SK-N-DZ (cell line): ENCODE results near the gene SLC17A9.
"Not testable (repeated sequence)": the region's sequence is repeated elsewhere in the genome, so short reads cannot be mapped to it uniquely, and the experiment has no call there.

ENCODE experiments used
- DNase-seq: peaks from one replicate; pipeline ENCODE4 v3.0.0-alpha.2; 2015; ENCODE audit warnings: low spot score

The SLC17A9 gene

DNA sequence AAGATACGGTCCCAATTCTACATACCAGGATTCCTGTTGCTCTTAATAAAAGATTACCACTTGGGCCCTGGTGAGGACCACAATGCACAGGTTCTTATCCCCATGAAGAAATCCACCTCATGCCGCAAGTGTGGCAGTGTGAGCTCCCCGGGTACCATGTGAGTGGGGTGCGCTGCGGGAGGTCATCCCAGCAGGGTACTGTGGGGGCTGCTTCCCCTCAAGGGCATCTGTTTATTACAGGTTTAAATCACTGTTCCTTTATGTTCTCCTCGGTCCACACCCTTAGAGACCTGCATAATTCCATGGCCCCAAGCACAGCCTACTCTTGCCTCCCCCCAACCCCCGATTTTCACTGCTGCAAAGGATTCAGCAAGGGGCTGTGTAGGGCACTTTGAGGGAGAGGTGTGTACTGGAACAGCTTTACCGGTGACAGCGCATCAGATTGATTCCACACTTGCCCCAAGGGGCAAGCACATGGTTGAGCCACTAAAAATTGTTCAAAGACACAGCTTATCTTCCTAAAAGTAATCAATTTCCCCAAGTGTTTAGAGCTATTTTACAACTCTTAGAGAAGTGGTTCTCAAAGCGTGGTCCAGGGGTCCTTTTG, 32.4 kb upstream of the SLC17A9 start:
- no peak for DNase-seq

DNA sequence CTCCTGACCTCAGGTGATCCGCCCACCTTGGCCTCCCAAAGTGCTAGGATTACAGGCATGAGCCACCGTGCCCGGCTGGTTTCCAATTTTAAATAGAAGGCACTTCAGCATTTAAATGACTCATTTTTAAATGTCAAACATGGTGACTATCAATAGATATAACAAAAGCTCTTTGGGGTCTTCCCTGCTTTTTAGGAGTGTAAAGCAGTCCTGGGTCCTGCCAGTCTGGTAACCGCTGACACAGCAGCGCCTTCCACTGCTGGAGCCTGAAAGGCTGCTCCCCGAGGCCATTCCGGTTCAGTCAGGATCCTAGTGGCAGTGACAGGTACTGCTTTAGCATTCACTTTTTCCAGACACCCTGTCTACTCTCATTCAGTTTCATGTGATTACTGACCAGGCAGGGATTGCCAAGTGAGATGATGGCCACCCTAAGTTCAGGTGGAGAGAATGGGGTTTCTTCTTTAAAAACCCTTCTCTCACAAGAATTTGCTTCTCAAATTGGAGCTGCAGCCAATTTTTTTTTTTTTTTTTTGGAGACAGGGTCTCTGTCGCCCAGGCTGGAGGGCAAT, 31.3 kb upstream of the SLC17A9 start:
- DNase-seq: peak; percentile 79

DNA sequence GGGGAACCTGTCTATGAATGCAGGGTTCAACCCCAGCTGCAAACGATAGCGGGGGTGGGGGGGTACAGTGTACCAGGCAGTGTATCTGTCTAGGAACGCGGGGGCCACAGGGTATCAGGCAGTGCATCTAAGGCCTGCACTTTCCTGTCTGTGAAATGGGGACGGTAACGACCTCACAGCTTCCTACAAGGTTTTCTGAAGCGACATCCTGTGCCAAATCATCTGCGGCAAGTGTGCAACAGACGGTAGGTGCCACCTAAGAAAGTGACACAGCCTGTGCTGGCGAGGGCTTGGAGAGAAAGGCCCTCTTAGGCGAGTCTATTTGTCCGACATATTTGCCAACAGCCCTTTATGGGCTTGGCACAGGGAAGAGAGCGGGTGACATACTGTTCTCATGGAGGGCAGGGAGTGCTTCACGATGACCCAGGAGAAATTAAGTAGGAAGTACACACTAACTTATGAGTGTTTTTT, 30.0 kb upstream of the SLC17A9 start:
- no peak for DNase-seq

DNA sequence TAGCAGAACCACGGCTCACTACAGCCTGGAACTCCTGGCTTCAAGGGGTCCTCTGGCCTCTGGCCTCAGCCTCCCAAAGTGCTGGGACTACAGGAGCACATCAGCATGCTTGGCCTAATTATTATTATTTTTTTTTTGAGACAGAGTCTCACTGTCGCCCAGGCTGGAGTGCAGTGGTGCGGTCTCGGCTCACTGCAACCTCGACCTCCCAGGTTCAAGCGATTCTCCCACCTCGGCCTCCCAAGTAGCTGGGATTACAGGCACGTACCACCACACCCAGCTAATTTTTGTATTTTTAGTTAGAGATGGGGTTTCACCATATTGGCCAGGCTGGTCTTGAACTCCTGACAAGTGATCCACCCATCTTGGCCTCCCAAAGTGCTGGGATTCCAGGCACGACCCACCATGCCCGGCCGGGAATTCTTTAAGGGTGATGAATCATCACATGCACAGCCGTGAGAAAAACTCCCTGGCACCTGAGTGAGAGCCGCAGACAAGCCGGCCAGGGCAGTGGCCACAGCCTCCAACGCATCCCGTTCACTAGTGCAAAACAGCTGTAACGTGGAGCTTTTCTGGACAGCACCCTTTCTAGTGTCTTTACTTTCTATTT, 29.3 kb upstream of the SLC17A9 start:
- DNase-seq: not testable (repeated sequence)

DNA sequence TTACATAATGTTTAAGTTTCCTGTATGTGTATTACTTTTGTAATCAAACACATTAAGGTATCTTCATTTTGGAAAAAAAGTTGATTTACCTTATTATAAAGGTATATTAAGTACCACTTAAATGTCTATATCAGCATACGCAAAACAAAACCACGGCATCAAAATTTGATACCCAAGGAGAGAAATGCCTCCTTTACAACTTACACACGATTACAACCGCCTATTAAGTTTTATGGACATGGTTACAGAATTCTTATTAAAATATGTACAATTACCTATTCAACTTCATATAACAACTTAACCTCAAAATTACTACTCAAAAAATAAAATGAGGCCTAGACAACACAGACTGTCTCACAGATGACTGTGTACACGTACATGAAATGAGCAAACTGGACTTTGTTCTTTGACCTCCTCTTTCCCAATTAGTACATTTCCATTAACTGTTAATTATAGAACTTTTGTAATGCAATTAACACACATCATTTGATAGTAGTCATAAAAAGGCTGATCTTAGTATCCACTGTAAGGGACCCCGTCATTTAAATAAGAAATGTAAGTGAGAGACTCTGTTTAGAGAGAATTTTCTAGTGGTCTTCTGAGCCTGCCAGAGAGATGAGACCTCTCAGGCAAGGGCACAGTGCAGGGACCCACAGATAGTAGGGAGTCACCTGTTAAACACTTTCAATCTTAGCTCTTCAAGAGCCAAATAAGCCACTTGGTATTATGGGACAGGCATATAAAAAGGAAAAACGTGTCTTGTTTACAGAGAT, 28.7 kb upstream of the SLC17A9 start:
- DNase-seq: no peak

DNA sequence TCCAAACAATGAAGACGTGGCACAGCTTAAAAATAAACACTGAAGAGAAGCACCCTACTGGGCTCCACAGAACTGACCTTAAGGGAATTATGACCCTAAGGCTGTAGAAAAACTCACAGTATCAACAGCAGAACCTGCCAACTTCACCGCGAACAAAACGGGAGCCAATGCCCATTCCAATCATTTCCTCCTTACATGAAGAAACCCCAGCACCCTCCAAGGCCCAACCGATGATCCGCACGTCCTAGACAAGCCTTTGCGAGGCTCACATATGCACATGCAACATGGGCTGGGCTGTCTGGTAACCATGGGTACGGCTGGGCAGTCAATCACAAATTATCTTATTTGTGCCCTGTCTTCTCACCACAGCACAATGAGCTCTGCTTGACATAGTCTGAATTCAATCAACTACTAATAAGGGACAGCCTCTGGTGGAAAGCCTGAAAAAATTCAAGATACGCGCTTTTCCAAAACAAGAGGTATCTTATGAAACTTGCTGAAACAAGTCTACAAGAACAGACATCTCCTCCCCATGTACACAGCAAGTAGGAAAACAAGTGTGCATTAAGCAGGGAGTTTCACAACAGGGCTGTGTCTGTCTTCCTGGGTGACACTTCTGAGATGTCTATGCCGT, 27.9 kb upstream of the SLC17A9 start:
- no peak for DNase-seq

DNA sequence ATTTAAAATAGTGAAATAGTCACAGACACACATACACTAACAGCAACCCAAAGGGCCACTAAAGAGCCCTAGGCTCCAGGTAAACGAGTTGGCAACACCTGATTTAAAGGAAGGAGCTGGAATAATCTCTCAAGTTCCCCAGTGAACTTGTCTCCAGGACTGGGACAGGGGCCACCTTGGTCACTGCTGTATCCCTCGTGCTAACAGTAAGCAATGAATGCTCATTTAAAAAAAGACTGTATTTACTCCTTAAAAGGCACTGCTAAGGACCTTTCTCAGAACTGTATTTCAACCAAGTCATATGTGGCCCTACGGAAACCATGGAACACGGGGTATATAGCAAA, 27.5 kb upstream of the SLC17A9 start:
- DNase-seq: no peak

DNA sequence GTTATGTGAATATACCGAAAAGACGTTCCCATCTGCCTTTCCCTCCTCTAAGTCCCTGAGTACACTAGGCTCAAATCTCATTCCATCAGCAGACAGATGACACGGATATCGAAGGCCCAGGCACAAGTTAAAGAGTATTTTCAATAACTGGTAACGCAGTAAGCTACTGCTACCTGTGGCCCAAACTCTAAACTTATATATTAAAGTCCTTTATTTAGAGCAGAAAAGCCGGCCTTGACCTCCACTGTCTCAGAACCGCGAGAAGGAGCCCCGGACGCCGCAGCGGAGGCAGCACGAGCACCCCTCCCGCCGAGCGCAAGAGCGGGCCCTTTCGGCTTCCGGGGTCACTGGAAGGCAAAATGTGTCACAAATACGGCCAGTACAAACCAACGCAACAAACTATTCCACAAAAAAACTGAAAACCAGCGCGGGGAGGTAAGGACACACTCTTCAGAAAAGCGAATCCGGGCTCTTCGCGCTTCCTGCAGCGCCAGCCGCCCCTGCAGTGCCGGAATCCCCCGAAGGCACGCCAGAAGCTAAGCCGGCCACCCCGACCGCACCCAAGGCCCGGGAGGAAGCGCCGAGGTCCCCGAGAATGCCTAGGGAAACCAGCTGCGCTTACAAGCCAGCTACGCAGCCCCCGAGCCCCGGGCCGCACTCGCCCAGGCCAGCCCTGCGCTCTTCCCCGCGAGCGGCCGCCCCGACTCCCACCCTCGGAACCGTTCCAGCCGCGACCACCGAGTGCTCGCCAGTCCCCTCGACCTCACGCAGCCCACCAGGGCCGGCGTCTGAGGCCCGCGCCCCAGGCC, 26.9 kb upstream of the SLC17A9 start:
- DNase-seq: no peak

DNA sequence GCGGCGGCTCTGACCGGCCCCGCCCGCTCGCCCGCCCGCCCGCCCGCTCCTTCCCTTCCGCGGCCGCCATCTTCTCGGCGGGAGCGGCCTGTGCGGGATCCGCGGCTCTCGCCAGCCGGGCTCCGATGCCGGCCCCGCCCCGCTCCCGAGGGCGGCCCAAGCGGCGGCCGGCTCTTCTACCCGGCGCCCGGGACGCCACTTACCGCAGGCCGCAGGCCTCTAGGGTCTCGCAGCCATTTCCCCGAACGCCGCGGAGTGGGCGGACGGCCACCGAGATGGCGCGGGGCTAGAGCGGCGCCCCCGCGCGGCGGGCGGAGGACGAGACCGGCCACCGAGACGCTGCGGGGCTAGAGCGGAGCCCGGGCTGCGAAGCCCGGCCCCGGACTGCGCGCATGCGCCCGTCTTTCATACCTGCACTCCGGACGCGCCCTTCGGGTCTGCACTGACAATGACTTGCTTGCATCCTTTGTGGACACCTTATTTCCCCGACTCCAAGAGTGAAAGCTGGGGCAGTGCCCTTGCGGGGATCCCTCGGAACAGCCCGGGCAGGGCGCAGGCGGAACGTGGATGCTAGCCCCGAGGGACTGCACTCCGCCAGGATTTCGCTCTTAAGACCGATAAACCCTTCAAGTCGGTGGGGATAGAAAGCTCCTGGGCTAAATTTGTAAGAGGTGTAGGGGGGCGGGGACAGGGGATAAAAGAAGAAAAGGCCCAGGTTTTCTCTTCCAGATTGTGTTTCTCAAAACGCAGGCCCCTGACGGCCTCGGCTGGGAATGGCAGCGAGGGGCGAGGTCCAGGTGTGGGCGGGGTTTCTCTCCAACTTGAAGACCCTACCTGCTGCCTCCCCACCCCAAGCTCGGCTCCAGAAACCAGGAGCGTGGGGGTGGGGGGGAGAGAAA, 26.0 kb upstream of the SLC17A9 start, which contains the start of gene DIDO1:
TSS of gene DIDO1 (minus strand) at position 277 of the 899 bp plus-strand sequence.
- peak; percentile 90 for DNase-seq

DNA sequence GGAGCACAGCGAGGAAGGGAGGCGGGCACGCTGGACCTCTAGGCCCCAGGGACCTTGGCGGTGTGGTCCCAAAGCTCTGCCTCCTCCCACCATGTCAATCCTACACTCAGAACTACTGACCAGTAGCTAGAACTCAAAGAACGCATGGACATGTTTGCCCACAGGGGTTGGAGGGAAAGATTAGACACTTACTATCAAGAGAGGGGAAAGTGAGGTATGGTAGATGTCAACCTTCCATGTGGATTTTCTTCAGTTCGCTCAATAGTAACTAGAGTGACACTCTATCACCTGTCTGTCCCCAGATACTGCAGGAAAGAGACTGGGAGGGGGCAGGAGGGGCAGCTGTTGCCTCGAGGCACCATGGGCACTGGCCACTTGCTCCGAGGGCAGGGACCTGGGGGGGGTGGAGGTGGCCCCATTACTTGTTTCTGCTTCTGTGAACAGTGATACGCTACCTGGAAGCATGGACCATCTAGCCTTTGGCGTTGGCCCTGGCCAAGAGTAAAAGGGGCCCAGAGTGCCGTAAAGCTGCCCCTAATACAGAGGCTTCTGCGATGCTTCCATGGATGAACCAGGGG, 25.3 kb upstream of the SLC17A9 start:
- DNase-seq: no peak

DNA sequence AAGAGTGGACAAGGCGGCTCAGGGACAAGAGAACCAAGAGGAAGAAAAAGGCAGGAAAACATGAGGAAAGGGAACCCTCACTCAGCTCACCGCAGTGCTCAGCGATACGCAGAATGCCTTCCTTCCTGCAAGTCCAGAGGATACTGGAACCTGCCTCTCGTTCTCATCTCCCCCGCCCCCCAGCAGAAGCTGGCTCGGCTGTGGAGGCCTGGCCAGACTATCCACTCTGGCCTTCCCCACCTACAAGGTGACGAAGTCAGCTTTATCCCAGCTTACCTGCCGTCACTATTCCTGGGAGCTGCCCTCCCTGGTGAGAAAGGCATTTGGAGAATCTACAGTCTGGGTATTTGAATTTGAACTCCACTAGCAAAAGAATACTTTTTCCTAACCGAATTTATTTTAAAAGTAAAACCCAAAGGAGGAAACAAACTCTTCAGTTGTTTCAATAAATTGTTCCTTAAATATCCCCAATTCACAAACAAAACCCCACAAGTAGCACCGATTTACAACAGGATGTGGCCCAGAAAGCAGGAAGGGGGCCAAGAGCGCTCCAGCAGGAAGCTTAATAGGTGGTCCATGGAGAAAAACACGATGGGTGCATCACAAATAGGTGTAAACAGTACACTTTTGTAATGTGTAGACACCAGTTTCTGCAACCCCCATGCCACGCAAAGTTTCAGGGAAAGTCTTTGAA, 24.1 kb upstream of the SLC17A9 start:
- DNase-seq: no peak

DNA sequence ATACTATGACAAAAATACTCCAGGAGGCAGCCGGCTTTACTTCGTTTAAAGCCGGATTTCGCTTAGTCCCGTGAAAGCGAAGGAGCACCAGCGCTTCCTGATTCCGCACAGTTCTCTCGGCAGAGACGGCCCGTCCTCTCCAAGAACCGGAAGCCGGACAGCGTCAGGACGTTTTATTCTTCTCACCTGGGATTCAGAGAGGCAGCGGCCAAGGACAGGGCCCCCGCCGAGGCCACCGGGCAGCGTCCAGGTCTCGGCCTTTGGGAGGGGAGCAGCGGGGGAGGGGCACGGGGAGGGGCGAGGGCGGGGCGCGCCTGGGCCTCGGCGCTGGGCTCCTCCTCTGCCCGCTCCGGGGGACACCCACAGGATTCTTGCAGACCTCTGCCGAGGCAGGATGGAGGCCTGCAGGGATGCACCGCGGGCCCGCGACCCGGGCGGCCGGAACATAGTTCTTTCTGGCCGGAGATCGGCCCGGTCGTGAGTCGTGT, 23.4 kb upstream of the SLC17A9 start:
- DNase-seq: no peak

DNA sequence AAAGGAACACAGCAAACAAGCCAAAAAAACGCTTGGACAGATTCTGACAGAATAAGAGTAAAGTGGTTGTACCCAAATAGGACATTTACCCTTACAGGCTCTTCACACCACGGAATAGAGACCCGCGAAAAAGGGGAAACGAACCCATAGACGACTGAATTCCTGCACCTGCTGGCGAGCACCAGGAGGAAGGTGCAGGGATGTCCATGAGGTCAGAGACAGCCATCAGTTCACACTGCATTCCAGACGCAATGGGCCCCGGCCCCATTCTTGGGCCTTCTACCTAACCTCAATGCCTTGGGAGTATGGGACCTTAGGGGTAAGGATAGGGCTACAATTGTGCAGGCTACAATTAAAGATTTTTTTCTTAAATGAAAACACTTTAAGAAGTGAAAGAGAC, 21.0 kb upstream of the SLC17A9 start:
- DNase-seq: no peak

DNA sequence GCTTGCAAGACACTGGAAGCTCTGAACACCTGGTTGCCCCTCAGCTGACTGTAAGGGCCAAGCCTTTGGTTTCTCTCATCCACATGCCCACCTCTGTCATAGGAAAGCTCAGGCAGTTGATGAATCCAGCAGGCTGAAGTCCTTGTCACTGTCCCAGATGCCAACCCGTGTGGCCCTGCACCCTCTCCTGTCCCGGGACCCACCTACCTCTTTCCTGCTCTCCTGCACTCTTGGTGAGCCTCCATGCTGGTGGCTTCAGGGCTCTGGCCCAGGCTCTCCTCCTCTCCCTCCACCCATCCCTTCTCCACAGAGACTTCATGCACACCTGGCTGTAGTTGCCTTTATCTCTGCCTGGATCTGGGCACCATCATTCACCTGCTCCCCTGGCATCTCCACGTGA, 18.5 kb upstream of the SLC17A9 start:
- no peak for DNase-seq

DNA sequence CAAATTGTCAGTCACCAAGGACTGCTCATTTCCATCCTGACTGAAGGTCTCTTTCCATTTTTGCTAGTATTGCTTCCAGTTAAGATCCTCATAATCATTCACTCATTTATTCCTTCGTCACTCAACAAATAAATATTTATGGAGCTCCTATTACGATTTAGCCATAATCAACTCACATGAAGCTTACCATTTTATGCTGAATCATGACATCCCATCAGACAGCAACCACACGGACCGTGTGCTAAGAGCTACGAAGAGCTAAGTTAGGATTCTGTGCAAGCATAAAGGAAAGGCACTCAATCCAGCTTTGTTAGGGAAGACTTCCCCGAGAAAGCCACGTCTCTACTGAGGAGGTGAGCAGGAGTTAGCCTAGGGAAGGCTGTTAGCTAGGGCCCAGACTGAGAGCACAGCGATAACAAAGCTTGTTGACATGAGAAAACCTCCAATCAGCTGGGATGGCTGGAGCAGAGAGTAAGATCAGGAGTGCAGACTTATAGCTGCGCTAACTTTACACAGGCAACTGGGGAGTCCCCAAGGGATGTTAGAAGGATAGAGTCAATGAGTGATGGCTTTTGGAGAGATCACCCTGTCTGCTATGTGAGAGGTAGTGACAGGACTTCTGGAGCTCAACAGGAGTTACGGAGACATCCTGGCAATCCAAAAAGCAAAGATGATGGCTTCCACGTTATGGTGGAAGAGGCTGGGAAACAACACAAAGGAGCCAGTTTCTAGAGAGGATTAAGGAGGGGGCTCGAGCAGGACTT, 17.1 kb upstream of the SLC17A9 start:
- no peak for DNase-seq

DNA sequence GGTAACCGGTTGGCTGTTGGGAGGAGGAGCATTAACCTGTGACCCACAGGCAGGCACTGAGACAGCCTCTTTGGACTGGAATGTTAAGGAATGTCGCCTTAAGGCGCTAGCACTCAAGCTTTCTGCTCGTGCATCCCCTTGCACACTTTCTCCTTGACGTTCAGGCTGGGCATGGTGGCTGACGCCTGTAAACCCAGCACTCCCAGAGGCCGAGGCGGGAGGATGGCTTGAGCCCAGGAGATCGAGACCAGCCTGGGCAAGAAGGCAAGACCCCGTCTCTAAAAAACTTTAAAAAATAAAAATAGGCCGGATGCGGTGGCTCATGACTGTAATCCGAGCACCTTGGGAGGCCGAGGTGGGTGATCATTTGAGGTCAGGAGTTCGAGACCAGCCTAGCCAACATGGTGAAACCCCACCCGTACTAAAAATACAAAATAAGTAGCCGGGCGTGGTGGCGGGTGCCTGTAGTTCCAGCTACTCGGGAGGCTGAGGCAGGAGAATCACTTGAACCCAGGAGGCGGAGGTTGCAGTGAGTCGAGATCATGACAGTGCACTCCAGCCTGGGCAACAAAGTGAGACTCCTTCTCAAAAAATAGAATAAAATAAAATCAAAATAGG, 16.4 kb upstream of the SLC17A9 start:
- no peak for DNase-seq

DNA sequence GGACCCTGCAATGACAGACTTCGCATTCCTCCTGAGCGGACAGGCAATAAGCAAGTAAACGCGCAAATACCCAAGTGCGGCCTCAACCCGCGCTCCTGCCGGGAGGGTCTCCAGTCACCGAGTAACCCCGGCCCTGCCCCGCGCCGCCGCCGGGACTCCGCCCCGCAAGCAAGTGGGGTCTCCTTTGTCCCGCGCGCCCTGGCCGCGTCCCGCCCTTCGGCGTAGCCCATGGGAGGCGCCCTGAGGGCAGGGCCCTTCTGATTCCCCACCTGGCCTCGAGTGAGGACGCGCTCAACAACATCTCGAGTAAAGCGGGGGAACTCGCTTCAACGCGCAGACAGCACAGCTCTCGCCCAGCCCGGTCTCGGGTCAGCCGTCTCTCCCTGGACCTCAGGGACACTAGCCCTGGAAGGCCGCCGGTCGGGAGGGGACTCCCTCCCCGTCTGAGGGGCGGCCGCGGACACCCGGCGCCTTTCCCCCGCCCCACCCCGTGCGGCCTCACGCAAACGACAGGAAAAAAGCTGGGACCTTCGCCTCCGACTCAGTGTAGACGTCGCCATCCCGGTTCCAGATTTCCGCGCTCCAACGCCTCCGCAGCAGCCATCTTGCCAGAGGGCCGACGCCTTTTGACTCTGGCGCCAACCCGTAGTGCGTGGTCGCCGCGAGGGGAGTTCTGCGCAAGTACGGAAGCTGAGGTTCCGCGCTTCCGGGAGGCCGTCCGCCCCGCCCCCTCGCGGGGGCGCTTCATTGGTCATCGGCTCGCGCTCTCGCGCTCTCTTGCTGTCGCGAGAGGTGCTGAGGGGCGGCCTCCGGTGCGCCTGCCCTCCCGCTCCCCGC, 15.0 kb upstream of the SLC17A9 start:
- peak; percentile 97 for DNase-seq
